ENCODE measurements around the gene ROR1.

DNA sequence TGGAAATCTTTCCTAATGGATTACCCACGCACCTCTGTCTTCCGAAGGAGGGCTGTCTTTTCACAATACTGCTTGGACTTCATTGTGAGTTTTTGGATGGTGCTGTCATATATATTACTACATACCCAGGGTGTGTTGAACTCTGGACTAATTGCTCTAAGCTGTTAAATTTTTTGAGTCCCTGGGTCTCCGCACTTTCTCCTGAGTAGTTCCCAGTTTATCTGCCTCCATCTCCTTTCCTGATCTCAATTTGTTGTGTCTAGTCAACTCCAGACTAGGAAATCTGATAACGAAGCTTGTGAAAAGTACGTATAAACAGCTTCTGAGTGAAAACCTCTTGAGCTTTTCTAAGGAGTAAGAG, 211.1 kb downstream of the ROR1 start:
- TF ChIP-seq, protein P1, sequence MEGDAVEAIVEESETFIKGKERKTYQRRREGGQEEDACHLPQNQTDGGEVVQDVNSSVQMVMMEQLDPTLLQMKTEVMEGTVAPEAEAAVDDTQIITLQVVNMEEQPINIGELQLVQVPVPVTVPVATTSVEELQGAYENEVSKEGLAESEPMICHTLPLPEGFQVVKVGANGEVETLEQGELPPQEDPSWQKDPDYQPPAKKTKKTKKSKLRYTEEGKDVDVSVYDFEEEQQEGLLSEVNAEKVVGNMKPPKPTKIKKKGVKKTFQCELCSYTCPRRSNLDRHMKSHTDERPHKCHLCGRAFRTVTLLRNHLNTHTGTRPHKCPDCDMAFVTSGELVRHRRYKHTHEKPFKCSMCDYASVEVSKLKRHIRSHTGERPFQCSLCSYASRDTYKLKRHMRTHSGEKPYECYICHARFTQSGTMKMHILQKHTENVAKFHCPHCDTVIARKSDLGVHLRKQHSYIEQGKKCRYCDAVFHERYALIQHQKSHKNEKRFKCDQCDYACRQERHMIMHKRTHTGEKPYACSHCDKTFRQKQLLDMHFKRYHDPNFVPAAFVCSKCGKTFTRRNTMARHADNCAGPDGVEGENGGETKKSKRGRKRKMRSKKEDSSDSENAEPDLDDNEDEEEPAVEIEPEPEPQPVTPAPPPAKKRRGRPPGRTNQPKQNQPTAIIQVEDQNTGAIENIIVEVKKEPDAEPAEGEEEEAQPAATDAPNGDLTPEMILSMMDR (IDR thresholded peaks at IDR 0.05): no peak
- no peak for TF ChIP-seq POLR2A (IDR thresholded peaks at IDR 0.05)

All from testis (tissue), 2 donors.